Measurements from ENCODE around the gene KCNH4. TPM values are rescaled to one million over a fixed set of nuclear protein-coding genes. Genes with fewer than 3 reads are reported as not detected.
A peak's percentile ranks its signal among the peaks of the same experiment; 100 is the strongest.

Gene KCNH4
- polyA plus RNA-seq, 3 donors, result 0.05 TPM; not detected in 2

DNA sequence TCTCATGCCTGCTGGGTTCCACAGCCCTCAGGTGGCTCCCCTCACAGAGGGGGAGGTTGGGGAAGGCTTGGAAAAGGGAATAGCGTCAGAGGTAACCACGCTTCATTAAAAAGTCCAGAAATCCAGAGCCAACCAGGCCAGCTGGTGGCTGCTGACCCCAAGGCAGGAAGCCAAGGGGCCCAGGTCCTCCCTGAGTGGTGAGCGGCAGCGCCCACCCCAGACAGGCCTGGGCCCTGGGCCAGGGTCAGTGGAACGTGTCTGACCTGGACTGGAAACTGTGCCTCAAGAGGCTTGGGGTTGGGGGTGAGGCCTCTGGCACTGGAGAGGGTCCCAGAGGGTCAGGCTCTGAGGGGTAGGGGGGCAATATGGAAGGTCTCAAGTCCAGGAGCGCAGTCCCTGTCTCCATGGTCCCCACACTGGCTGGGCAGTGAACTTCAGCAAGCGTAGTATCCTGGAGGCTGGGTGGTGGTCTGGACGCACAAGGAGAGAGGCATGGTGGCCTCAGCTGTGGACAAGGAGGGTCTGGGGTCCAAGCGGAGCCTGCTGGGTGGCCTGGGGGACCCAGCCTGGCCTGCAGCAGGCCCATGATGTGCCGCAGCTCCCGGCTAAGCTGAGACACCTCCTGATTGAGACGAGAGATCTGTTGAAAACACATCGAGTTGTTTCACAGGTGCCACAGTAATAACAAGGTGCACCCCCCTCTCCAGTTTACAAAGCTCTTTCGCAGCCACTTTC, 21.0 kb downstream of the KCNH4 start:
- peaks cover 0 to 2% (median 0%) of the 10 kb centered on the region in 3 donors for H3K27me3 Mint-ChIP-seq (ENCODE audit: low read depth in 3 of 3)
- H3K4me3 ChIP-seq (replicated peaks in 1 of 3; ENCODE audit: low read depth in 2 of 3, low read length in 3 of 3), result no peak overlapping the region
- H3K27ac Mint-ChIP-seq, result peak overlapping the region in 2 of 7 donors; percentile 42 to 63
- H3K9me3 Mint-ChIP-seq, result peaks cover 0 to 2% (median 0%) of the 10 kb centered on the region in 7 donors
- 84% methylated on average over 11 of the region's 14 CpGs for WGBS (ENCODE audit: insufficient coverage)
- DNase-seq, result no peak
- intact Hi-C loops (cut with micrococcal nuclease), result loop anchor here in 1 of 2 donors (5.0 kb wide), 1 partner anchor 417 kb away; the partner anchor contains the start of gene PSMC3IP
- H3K36me3 ChIP-seq (replicated peaks in 1 of 2; ENCODE audit: control insufficient read depth in 1 of 2, insufficient read depth in 2 of 2, low read length in 2 of 2), result no peaks in the 10 kb centered on the region
- H3K9me3 ChIP-seq (replicated peaks in 1 of 2; ENCODE audit: control insufficient read depth in 1 of 2, insufficient read depth in 1 of 2, low read length in 2 of 2), result no peaks in the 10 kb centered on the region
- TF ChIP-seq, protein P1, sequence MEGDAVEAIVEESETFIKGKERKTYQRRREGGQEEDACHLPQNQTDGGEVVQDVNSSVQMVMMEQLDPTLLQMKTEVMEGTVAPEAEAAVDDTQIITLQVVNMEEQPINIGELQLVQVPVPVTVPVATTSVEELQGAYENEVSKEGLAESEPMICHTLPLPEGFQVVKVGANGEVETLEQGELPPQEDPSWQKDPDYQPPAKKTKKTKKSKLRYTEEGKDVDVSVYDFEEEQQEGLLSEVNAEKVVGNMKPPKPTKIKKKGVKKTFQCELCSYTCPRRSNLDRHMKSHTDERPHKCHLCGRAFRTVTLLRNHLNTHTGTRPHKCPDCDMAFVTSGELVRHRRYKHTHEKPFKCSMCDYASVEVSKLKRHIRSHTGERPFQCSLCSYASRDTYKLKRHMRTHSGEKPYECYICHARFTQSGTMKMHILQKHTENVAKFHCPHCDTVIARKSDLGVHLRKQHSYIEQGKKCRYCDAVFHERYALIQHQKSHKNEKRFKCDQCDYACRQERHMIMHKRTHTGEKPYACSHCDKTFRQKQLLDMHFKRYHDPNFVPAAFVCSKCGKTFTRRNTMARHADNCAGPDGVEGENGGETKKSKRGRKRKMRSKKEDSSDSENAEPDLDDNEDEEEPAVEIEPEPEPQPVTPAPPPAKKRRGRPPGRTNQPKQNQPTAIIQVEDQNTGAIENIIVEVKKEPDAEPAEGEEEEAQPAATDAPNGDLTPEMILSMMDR (IDR thresholded peaks at IDR 0.05), result no peak
- no peaks in the 10 kb centered on the region for H3K79me2 ChIP-seq (ENCODE audit: insufficient read depth, low read length)
- H2AFZ ChIP-seq (ENCODE audit: insufficient read depth, low read depth, low read length, poor library complexity, severe bottlenecking), result no peak overlapping the region
- H3K9ac ChIP-seq (ENCODE audit: insufficient read depth, low read length, poor library complexity, severe bottlenecking), result no peak overlapping the region
- H3K27me3 ChIP-seq (ENCODE audit: control insufficient read depth in 2 of 2, insufficient read depth in 2 of 2, low read length in 2 of 2), result no peaks in the 10 kb centered on the region
- no peak overlapping the region for H3K27ac ChIP-seq (ENCODE audit: low read depth in 1 of 2, low read length in 2 of 2)
- H4K20me1 ChIP-seq (ENCODE audit: insufficient read depth, low read length), result no peaks in the 10 kb centered on the region
- H3K4me1 ChIP-seq (ENCODE audit: control insufficient read depth in 1 of 2, insufficient read depth in 2 of 2, low read length in 2 of 2), result peaks cover 23 to 36% of the 10 kb centered on the region in 2 donors
- H3K4me2 ChIP-seq (replicated peaks; ENCODE audit: extremely low read depth, low read length, poor library complexity, severe bottlenecking), result no peak overlapping the region
- no peaks in the 10 kb centered on the region for H3K36me3 Mint-ChIP-seq
- H3K4me3 Mint-ChIP-seq, result no peak overlapping the region
- peaks cover 29% of the 10 kb centered on the region for H3K4me1 Mint-ChIP-seq

DNA sequence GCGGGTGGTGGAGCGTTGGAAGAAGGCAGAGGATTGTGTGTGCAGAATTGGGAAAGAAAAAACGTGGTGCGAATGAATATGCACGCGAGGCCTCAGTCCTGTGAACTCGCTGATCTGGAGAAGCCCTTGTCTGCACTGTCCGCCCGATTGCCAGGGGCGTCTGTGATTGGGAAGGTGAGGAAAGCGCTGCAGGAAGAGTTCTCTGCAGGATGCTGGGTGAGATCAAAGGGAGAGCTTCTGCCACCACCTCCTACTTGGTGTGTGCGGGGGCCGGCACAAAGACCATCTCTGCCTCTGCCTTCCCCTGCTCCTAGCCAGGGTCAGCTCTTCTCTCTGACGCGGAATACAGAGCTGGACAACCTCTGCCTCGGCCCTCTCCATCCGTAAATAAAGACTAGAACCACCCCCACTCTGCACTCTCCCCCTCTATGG, 25.3 kb downstream of the KCNH4 start:
- H3K4me3 ChIP-seq (replicated peaks in 1 of 3; ENCODE audit: low read depth in 2 of 3, low read length in 3 of 3), result peak overlapping the region in 2 of 3 experiments; percentile 88 to 89
- intact Hi-C loops (cut with micrococcal nuclease), result loop anchor here (2.0 to 5.0 kb wide), 2 partner anchors 189 to 422 kb away; partner anchors contain the start of genes CNP (in 1 of the 2) and PSMC3IP (in 1 of the 2)
- H3K9me3 ChIP-seq (replicated peaks in 1 of 2; ENCODE audit: control insufficient read depth in 1 of 2, insufficient read depth in 1 of 2, low read length in 2 of 2), result no peaks in the 10 kb centered on the region
- peak overlapping the region in 1 of 2 donors; percentile 87 for H3K27ac ChIP-seq (ENCODE audit: low read depth in 1 of 2, low read length in 2 of 2)
- peak overlapping the region; percentile 84 to 93 for H3K4me3 Mint-ChIP-seq
- H3K79me2 ChIP-seq (ENCODE audit: insufficient read depth, low read length), result peaks cover 43% of the 10 kb centered on the region
- peak overlapping the region; percentile 29 for H2AFZ ChIP-seq (ENCODE audit: insufficient read depth, low read depth, low read length, poor library complexity, severe bottlenecking)
- H3K36me3 Mint-ChIP-seq, result peaks cover 15 to 23% of the 10 kb centered on the region in 2 donors
- H3K27ac Mint-ChIP-seq, result peak overlapping the region in 6 of 7 donors; percentile 6 to 97 (median 91)
- peaks cover 0 to 2% (median 0%) of the 10 kb centered on the region in 3 donors for H3K27me3 Mint-ChIP-seq (ENCODE audit: low read depth in 3 of 3)
- 62% methylated on average over 12 of the region's 17 CpGs for WGBS (ENCODE audit: insufficient coverage)
- peaks cover 9 to 16% of the 10 kb centered on the region in 2 donors for H3K36me3 ChIP-seq (replicated peaks in 1 of 2; ENCODE audit: control insufficient read depth in 1 of 2, insufficient read depth in 2 of 2, low read length in 2 of 2)
- H3K4me2 ChIP-seq (replicated peaks; ENCODE audit: extremely low read depth, low read length, poor library complexity, severe bottlenecking), result peak overlapping the region; percentile 75
- peak overlapping the region; percentile 94 for H3K9ac ChIP-seq (ENCODE audit: insufficient read depth, low read length, poor library complexity, severe bottlenecking)
- peaks cover 19 to 35% of the 10 kb centered on the region in 2 donors for H3K4me1 ChIP-seq (ENCODE audit: control insufficient read depth in 1 of 2, insufficient read depth in 2 of 2, low read length in 2 of 2)
- H4K20me1 ChIP-seq (ENCODE audit: insufficient read depth, low read length), result peaks cover 41% of the 10 kb centered on the region
- DNase-seq, result peak in 1 of 3 donors; percentile 5
- TF ChIP-seq, protein P1 (IDR thresholded peaks at IDR 0.05), result no peak
- H3K27me3 ChIP-seq (ENCODE audit: control insufficient read depth in 2 of 2, insufficient read depth in 2 of 2, low read length in 2 of 2), result no peaks in the 10 kb centered on the region
- H3K4me1 Mint-ChIP-seq, result peaks cover 36% of the 10 kb centered on the region
- no peaks in the 10 kb centered on the region for H3K9me3 Mint-ChIP-seq

All from CD14-positive monocyte (primary cell).